DMS53 treated with DMSO at 0.1 percent for 48 hours (cell line): Measurements from ENCODE around the gene TFF2.

Experiments used
- DNase-seq: peaks from one replicate; lab custom pipeline; 2025; ENCODE audit not compliant: unreplicated experiment; lab: John Stamatoyannopoulos, UW

The TFF2 gene

DNA sequence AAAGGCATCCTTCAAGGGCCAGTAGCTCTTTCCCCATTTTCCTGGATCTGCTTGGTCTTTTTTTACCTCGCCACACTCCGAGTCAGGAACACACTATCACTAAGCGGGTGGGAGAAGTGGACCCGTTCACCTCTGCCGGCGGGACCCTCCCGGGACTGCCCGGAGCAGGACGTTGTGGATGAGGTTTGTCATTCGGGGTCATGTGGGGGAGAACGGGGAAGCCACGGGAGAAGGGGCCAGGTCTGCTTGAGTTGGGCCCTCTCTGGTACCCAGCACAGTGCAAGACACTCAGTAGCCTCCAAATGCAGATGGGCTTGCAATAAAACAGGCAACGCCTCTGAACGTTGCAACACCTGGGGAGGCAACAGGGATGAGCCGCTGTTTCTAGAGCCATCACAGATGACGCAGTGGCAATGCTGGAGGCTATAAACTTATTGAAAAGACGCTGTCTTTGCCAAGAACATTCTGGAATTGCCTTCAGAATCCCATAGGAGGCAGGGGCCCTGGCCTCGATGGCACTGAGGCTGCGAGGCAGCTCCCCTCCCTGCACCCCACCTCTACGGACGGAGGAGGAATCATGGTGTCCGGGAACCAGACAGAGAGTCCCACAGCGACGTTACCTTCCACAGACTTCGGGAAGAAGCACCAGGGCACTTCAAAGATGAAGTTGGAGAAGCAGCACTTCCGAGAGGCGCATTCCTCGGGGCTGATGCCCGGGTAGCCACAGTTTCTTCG is 3.8 kb downstream of the TFF2 start:
- no peak for DNase-seq

DNA sequence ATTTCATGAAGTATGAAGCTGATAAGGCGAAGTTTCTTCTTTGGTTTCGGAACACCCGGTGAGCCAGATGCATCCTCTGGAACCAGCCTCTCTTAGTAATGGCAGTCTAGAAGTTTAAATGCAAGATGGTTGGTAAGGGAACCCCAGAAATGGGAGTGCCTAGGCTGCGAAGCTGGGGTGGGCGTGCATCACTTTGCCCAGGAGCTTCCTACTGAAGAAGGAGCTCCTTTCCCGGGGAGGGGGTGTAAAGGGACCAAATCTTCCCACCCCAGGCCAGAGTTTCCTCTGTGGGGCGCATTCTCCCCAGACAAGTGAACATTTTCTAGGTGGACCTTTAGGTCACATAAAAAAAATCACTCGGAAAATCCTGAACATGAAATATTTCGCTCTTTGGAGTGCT is 4.4 kb downstream of the TFF2 start:
- no peak for DNase-seq

DNA sequence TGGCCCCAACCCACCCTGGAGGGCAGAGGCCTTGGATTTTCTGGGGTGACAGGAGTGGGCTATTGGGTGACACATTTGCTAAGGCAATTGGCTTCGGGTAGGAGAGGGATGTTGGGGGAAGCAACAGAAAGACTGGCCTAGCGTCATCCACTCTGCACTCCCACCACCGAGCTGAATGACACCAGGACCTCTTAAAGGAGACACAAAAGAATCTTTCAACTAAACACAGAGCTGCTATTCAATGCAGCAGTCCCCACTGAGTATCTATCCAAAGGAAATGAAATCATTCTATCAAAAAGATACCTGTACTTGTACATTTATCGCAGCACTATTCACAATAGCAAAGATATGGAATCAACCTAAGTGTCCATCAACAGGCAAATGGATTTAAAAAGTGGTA is 6.2 kb downstream of the TFF2 start:
- DNase-seq, result no peak

DNA sequence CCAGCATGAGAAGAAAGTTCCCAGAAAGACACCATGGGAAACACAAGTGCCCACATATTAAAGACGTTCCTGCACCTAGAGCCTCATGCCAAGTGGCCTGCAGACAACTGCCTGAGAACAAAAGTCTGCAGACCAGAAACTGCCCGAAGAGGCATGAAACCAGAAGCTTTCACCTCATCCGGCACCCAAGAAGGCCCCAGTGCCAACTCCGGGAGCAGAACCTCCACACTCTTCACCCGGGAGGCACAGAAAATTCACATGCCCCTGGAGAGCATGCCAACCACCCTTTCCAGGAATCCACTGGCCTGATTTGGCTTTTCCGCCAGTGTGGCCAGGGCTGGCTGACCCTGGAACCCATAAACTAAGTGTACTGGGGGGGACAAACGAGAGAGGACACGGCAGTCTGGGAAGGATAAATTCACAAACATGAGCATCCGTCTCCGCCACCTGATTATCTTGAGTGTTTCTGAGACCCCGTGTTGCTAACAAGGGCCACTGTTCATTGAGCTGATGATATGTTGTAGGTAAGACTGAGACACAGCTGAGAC is 6.8 kb downstream of the TFF2 start:
- DNase-seq, result no peak

DNA sequence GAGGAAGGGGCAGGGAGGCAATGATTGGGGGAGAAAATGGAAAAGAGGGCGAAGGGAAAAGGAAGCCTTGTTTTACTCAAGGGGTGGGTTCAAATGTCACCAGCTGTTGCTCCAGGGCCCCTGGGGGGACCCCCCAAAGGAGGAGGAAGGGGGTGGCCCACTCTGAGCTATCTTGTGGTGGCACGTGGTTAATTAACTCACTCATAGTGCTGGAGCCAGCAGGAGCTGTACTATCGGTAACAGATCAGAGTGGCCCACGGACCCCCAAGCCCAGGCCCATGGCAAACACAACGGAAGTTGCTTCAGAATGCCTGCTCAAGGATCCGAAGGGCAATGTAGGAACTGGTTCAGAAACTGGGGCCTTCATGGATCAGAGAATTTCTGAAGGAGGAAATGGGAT is 7.2 kb downstream of the TFF2 start:
- DNase-seq, result no peak

DNA sequence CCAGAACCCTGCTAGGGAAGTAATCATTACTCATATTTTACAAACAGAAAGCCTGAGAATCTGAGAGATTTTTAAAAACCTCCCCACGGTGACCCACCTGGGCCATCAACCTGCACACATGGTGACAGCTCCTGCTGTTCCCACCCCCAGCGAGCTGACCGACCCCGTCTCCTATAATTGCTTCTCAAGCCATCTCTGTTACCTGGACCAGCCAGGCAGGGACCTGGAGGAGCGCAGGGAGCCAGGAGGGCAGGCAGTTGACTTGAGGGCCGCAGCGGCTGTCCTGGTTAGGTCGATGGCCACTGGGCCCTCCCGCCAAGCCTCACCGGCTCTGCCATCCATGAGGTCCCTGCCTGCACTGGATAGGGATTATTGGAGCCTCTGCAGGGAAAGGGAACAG is 7.7 kb downstream of the TFF2 start:
- DNase-seq, result no peak

DNA sequence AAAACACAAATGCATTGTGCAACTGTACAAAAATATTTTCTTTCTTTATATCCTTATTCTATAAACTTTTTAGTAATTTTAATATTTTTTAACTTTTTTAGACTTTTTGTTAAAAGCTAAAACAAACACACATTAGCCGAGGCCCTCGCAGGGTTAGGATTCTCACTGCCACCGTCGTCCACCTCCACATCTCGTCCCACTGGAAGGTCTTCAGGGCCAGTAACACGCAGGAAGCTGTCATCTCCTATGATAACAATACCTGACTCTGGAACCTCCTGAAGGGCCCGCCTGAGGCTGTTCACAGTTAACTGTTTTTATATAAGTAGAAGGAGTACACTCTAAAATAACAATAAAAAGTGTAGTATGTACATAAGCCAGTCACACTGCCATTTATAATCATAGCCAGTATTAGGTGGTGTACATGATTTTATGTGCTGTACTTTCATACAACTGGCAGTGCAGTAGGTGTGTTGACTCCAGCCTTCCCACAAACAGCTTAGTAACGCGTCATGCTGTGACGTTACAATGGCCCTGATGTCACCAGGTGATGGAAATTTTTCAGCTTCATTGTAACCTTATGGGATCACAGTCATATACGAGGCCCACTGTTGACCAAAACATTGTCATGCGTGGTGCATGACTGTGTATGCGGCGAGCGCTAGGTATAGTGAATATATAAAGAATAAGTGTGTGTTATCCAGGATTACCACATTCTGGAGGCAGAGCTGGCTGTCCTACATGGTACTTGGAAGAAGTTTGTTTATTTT is 8.8 kb downstream of the TFF2 start:
- no peak for DNase-seq

DNA sequence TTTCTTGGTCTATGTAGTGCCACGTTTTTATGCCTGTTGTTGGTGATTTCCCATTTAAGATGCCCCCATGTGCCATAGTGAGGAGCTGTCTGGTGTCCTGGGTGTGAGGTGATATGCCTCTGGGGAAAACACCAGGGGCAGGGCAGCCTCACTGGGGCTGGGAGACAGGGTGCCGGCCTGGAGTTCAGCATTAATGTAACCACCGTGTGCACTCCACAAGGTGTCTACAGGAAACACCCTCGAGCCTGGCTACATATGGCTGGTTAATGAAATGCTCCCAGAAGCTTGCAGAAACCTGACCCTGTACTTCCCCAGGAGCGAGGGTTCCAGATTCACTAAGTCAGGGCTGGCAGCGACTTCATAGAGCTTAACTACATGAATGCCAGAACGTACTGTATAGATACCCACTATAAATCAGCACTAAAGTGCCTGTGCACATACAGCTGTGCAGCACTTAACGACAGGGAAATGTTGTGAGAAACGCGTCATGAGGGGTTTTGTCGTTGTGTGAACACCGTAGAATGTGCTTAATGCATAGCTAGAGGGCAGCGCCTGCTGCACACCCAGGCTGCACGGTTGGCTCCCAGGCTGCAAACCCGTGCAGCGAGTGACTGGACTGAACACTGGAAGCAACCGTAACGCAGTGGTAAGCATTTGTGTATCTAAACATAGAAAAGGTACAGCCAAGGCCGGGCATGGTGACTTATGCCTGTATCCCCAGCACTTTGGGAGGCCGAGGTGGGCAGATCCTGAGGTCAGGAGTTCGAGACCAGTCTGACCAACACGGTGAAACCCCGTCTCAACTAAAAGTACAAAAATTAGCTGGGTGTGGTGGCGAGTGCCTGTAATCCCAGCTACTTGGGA is 10.4 kb downstream of the TFF2 start:
- DNase-seq, result no peak

DNA sequence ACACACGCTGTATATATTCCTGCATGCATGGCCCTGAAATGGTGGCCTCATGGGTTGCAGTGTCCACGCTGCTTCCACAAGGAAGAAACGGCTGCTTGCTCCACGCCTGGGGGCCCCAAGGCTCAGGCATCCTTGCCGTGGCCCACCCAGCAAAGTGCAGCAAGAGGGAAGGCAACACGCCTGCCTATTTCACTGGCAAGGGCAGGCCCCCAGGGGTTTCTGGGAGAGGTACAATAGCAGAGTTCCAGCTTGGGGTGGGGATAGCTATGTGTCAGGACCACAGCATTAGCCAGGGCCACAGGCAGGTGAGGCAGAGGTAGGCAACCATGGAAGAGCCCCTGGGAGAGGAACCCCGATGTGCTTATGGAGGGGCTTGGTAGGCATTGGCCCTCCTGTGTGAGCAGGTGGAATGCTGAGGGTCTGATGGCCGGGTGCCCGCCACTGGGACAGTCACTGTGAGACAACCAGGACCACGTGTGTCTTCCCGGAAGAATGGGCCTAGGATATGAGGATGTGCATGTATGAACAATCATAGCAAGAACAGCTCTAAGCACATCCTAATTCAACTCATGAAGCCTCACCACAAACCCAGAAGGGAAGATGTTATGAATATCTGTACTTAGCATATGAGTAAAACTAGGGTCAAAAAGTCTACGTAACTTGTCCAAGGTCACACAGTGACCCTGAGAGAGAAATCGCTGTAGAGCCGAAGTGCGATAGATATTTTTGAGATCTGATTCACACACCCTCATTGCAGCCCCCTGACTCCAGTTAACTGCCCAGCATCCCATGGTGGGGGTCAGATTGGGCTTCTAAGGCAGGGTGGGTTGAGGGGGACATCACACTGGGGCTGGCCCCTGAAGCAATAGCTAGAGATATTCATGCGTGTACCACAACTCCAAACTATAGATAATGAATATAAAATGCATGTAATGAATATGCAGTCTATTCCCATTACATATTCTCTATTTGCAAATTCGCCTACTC is 11.8 kb downstream of the TFF2 start:
- DNase-seq, result no peak

DNA sequence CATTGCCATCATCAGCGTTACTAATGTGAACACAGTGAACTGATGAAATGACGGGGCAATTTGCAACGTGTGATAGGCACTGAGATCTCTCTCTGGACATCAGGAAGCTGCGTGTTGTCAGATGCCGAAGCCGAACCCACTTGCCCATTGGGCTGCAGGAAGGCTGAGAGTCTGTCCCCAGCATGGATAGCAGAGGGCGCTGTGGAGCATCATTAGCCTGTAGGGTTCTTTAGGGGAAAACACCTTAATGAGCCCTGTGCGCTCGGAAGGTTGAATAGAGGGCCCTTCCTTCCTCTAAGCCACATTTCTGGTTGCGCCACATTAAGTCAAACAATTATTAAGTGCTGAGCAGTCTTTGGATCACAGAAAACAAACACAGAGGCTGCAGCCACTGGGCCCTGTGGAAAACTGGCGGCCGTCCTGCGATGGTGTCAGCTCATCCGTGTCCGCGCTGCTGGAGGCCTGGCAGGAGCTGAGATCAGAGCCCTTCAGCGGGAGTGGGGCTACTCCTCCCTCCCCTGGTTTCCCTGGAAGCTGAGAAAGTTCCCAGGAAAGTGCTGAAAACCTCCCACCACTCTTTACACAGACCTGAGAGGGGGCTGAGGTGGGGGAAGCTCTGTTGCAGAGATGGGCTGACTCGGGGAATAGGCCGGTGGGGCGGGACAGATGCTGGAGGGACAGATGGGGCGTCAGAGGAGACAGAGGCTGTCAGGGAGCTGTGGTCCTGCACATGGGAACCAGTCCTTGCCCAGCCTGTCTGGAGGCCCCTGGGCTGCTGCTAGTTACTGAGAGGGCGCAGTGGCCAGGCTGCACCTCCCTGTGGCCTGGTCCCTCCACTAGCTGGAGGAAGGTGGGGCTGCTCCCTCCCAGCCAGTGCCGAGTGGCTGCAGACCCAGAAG is 12.7 kb downstream of the TFF2 start:
- peak; percentile 85 for DNase-seq

DNA sequence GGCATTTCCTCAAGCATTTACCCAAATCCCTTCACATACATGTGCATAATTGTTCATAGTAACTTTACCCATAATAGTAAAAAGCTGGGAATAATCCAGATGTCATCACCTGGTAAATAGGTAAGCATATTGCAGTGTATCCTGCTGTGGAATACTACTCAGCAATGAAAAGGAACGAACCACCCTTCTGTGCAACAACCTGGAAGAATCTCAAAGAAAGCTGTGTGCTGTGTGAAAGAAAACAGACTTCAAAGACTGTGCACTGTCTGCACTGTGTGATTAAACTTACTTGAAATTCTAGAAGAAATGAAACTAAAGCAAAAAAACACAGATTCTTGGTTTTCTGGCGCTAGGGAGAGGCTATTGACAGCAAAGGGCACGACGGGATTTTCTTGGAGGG is 13.5 kb downstream of the TFF2 start:
- DNase-seq, result no peak

DNA sequence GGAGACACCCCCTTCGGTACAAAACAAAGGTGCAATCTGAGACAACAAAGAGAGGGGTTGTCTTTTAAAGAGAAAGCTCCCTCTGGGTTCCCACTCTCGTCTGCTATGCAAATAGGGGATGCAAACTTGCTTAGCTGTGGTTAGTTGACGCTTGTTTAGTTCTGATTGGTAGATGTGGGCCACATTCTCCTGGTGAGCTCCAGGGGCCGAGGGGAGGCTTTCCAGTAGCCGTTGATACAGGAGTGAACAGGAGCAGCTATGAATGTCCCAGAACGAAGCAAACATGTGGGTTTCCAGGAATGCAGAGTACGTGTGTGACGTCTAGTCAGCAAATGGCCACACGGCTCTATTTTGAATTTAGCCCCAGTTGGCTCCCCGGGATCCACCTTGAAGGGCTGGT is 14.7 kb downstream of the TFF2 start:
- DNase-seq, result no peak

DNA sequence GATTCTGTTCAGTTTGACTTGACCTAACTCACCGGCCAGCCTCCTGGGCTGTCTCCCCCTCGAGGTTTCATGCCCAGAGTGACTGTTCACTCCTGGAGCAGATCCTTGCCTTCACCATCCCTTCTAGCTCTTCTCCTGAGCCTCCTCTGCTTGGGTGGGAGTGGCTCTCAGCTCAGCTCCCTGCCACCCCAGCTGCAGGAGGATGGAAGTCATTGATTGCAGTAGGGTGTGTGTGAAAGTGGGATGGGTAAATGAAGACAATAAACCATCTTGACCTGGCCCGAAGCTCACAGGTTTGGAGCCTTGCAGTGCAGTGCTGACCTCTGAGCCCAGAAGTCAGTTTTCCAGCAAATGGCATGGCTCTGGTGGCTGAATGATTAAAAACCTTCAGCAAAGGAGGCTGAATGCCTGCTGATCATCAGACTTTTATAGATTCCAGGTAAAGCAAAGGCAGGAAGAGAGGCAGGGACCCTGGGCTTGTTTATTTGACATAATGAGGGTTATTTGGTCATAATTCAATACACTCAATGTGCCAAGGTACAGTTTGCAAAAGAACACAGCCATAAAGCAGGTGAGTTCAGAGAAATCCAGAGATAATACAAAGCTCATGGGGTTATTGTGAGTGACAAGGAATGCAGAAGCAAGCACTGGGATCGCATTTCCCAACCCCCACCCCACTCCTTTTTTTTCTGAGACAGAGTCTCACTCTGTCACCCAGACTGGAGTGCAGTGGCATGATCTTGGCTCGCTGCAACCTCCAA is 18.1 kb downstream of the TFF2 start:
- no peak for DNase-seq

DNA sequence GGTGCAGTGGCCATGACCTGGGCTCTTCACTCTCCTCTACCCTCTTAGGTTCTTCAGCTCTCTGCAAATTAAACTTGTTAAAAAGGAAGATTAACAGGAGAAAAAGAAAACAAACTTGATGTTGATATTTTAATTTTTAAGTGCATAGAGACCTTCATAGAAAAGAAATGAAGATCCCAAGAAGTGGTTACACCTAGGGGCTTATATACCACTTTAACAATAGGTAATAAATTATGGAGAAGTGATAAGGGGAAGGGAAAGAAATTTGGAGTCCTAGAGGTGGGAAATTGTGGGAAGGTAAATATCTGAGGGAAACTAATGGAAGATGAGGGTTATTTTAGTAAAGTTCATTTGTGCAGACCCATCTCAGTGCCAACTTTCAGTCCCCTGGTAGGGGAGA is 19.1 kb downstream of the TFF2 start:
- DNase-seq, result no peak

DNA sequence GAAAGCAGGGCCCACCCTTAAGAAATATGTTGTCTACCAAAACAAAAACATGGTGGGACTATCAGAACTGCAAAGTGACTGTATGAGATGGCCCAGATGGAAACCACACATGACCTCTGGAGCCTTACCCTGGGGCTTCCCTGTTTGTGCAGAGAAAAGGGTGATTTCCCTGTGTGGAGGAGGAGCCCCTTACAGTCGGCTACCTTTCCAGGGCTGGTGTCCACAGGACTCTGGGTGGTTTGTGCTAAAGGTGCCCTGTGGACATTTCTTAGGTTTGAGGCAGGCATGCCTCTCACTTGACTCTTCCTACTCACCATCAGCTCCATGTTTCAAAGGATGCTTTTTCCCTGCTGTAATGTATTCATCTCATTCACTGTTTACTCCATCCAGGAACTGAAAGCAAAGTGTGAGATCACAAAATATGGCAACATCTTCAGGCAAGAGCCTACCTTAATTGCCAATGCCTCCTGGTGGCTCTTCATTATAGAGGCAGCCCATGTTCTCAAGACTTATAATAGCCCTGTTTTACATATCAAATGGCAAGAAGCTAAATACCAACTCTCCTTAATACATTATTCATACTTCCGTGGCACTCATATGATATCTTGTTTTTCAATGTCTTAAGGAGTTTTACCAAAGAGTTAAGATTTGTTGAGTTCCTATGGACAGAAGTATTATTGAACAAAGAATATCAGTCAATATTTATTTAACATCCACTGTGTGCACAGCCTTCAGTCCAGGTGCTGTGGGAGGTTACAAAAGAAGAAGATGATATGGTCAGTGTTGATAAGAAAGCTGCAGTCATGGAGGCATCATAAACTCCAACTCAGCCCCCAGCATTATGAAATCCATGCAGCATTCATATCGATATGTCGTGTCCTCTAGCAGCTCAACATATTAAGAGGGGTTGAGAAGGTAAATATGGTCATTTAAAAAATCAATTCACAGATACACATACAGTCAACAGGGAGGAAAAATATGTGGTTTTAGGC is 20.1 kb downstream of the TFF2 start:
- peak; percentile 25 for DNase-seq

DNA sequence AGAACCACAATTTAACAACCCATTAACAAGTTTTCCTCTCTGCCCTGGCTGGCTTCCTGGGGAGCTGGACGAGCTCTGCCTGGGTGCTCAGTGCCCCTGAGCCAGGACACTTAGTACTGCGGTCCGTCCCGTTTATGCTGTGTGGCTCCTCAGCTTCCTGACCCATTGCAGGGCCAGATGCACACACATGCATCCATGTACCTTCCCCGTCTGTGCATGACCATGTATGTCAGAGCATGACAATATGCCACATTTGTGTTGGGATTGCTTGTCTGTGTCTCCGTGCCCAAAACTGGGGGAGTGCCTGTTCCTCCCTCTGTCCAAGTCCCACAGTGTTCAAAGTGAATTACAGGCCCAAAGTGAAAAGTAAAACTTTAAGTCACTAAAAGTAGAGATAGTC is 25.9 kb downstream of the TFF2 start:
- DNase-seq, result no peak

DNA sequence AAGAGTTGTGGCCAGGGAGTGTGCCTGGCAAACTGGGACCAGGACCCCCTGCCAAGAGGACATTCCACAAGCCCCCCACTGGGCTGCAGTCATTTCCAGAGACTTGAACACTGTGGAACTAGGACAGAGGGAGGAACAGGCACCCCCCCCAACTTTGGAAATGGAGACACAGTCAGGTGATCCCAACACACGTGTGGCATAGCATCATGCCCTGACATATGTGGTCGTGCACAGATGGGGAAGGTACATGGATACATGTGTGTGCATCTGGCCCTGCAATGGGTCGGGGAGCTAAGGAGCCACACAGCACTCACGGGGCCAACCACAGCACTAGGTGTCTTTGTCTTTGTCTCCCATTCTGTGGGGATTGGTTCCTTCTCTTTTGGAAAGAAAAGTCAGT is 28.9 kb downstream of the TFF2 start:
- no peak for DNase-seq
